GM12891 (cell line): ENCODE data around the gene PYGL.

Source experiments
- POLR2A ChIP-seq: IDR thresholded peaks from 2 replicates; pipeline ENCODE4 v1.6.1; 2011; ENCODE audit warnings: low read depth, low read length, control low read depth
- TAF1 ChIP-seq: IDR thresholded peaks from 2 replicates; pipeline ENCODE4 v1.6.1; 2011; ENCODE audit warnings: low read depth, low read length, control low read depth

DNA sequence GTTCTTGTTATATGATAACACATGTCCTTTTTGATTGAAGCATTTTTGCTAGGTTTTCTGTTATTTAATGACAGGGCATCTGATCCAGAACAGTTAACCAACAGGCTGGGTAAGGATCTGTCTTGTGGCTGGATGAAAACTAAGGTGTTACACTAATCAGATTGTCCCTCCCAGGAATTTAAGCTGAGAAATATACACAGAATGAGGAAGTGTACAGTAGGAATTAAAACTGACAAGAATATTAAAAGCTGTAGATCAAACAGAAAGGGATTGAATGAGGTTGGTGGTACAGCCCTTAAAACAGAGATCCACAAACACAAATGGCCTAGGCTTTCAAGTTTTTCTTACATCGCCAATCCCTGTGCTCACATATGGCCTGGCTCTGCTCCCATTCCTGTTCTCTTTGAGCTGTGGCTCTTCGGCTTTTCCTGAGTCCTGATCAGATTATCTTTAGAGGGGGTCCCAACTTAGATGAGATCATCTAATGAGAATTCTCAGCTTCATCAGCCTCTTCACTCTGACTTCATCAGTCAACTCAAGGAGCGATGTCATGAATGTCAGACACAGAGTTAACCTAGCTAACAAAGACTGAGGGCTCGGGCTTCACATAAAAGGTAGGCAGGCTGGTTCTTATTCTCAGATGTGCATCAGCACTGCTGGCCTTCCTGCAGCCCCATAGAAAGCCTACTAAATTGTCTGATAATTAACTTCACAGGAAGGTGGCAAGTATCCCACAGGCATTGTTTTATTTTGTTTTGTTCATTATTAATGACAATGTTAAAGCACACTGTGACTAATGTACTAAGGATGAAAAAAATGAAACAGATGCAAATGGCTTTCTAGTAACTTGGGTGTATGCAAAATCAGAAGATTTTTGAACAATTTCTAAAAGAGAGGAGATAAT lies 11.4 kb downstream of the PYGL start:
- TF ChIP-seq POLR2A (no peak), TAF1 (no peak)
